Kidney (tissue), 14 donors: ENCODE measurements around the gene CD180. TPM values are rescaled to one million over a fixed set of nuclear protein-coding genes. Genes with fewer than 3 reads are reported as not detected.

Experiments used
- DNase-seq, 5 donors: peaks; one replicate each; pipeline ENCODE4 v3.0.0-alpha.2; 2013 to 2020
- FAIRE-seq: peaks from 2 replicates; lab custom pipeline; 2012; peaks lifted over from hg19 to GRCh38; lab: Jason Lieb, UNC
- H3K27ac ChIP-seq, 2 donors: one replicate each; pipeline ENCODE4 v1.7.0; 2013; ENCODE audit warnings: low read depth in 2 of 2, low read length in 2 of 2, inconsistent platforms in 1 of 2
- H3K27me3 ChIP-seq: one replicate; pipeline ENCODE4 v1.7.1; 2013; ENCODE audit warnings: low read length, inconsistent platforms; ENCODE audit not compliant: control insufficient read depth, insufficient read depth
- H3K36me3 ChIP-seq, 3 donors: one replicate each; pipeline versions ENCODE4 v1.7.0 to v1.7.1; 2013; ENCODE audit warnings: low read length in 3 of 3, control low read depth in 1 of 3, inconsistent platforms in 1 of 3; ENCODE audit not compliant: insufficient read depth in 3 of 3, control insufficient read depth in 2 of 3
- H3K4me1 ChIP-seq, 3 donors: one replicate each; pipeline versions ENCODE4 v1.7.0 to v1.7.1; 2013; ENCODE audit warnings: low read length in 3 of 3, inconsistent platforms in 1 of 3, low read depth in 1 of 3; ENCODE audit not compliant: control insufficient read depth in 2 of 3, insufficient read depth in 2 of 3
- H3K4me3 ChIP-seq, 3 donors: one replicate each; pipeline versions ENCODE4 v1.7.0 to v1.8.1; 2013; ENCODE audit warnings: low read length in 3 of 3, control low read depth in 1 of 3, inconsistent platforms in 1 of 3
- H3K9ac ChIP-seq, 3 donors: one replicate each; pipeline versions ENCODE4 v1.7.0 to v1.7.1; 2013; ENCODE audit warnings: low read length in 3 of 3, control low read depth in 1 of 3, inconsistent platforms in 1 of 3
- H3K9me3 ChIP-seq, 3 donors: one replicate each; pipeline versions ENCODE4 v1.7.0 to v1.7.1; 2013; ENCODE audit warnings: low read length in 3 of 3, control low read depth in 1 of 3, inconsistent platforms in 1 of 3; ENCODE audit not compliant: control insufficient read depth in 2 of 3, insufficient read depth in 1 of 3
- CTCF ChIP-seq: IDR thresholded peaks from 3 replicates; pipeline ENCODE4 v1.5.1; 2012; ENCODE audit warnings: mild to moderate bottlenecking, moderate library complexity, borderline replicate concordance; ENCODE audit not compliant: insufficient read depth; ENCODE audit errors: extremely low read depth
- intact Hi-C: fragments of 100-400 bp; cut with DNase I; formaldehyde crosslinking; loops from one replicate; pipeline ENCODE4 v1.11.1; 2022
- polyA plus RNA-seq: library from polyadenylated mRNA; stranded (reverse); fragments of 350-450 nt; fragmentation: Illumina TruSeq; extraction: RNeasy Lipid Tissue Mini Kit (QIAGEN cat#74804); gene quantifications from one replicate; pipeline ENCODE4 v1.2.3, GENCODE V29; 2014; ENCODE audit warnings: low read depth, low replicate concordance; ENCODE audit not compliant: insufficient read depth
- total RNA-seq: library from RNA; stranded (reverse); fragmentation: NEBNext Ultra II Directional; extraction: Animal tissue kit (Norgen Biotek cat#: 25700); gene quantifications from one replicate; pipeline ENCODE4 v1.2.1, GENCODE V29; 2021
- donor health status: control.
- donor health status: control.
- donor health status: control.
- donor health status: control.
- donor health status: control.
- donor health status: DM: yes; HTN: yes; CAD: no.
- donor health status: Normal renal cell carcinoma (clear cell type).

The CD180 gene
- total and polyA plus RNA-seq, 2 donors from 2014 or later = 0.28 to 3.3 TPM

GRCh38 chr5:67141644-67142043 is 55.0 kb downstream of the CD180 start:
- Histone ChIP-seq H3K4me3 (no peak overlapping the region), H3K9ac (no peak overlapping the region), H3K27ac (no peak overlapping the region), H3K4me1 (no peaks in the 10 kb centered on the region), H3K36me3 (peaks cover 2 to 59% (median 37%) of the 10 kb centered on the region in 3 donors), H3K9me3 (no peaks in the 10 kb centered on the region), H3K27me3 (no peaks in the 10 kb centered on the region)
- intact Hi-C loops = no loop called here
- no peak for TF ChIP-seq CTCF
- DNase-seq (no peak), FAIRE-seq (no peak)

- H3K9me3 ChIP-seq = no peaks in the 10 kb centered on the region
- DNase-seq (no peak), FAIRE-seq (no peak)
- no peaks in the 10 kb centered on the region for H3K4me1 ChIP-seq
- no peak overlapping the region for H3K9ac ChIP-seq
- intact Hi-C loops = no loop called here
- H3K27me3 ChIP-seq = no peaks in the 10 kb centered on the region
- no peak overlapping the region for H3K4me3 ChIP-seq
- peaks cover 2 to 60% (median 39%) of the 10 kb centered on the region in 3 donors for H3K36me3 ChIP-seq
- H3K27ac ChIP-seq = no peak overlapping the region
- no peak for TF ChIP-seq CTCF
Observed at GRCh38 chr5:67140413-67140812, 56.2 kb downstream of the CD180 start.

GRCh38 chr5:67139030-67139429 is 57.6 kb downstream of the CD180 start:
- intact Hi-C loops = no loop called here
- Histone ChIP-seq H3K4me3 (no peak overlapping the region), H3K9me3 (no peaks in the 10 kb centered on the region), H3K36me3 (peaks cover 0 to 53% (median 34%) of the 10 kb centered on the region in 3 donors), H3K4me1 (no peaks in the 10 kb centered on the region), H3K9ac (no peak overlapping the region), H3K27me3 (no peaks in the 10 kb centered on the region), H3K27ac (no peak overlapping the region)
- TF ChIP-seq CTCF = no peak
- DNase-seq (no peak), FAIRE-seq (no peak)

- H3K4me1 ChIP-seq = no peaks in the 10 kb centered on the region
- FAIRE-seq = no peak
- H3K9ac ChIP-seq = no peak overlapping the region
- no peaks in the 10 kb centered on the region for H3K9me3 ChIP-seq
- no peak for DNase-seq
- H3K27ac ChIP-seq = no peak overlapping the region
- H3K4me3 ChIP-seq = no peak overlapping the region
- H3K27me3 ChIP-seq = no peaks in the 10 kb centered on the region
- intact Hi-C loops = no loop called here
- no peak for TF ChIP-seq CTCF
- H3K36me3 ChIP-seq = peaks cover 0 to 38% (median 19%) of the 10 kb centered on the region in 3 donors
Observed at GRCh38 chr5:67135381-67135984, 61.1 kb downstream of the CD180 start.
